HG03439 (cell line): ENCODE measurements around the gene WIPI1.

Experiments
- ATAC-seq: cut with Tn5 transposase; IDR thresholded peaks from one replicate; pipeline ENCODE4 v1.9.1; 2021; ENCODE audit warnings: mild to moderate bottlenecking, moderate library complexity; ENCODE audit not compliant: unreplicated experiment

Gene WIPI1

GRCh38 chr17:68461122-68461539, 3.8 kb upstream of the WIPI1 start:
- no peak for ATAC-seq

GRCh38 chr17:68460715-68461114, 3.4 kb upstream of the WIPI1 start:
- ATAC-seq = no peak

- no peak for ATAC-seq
These were observed 2.9 kb upstream of the WIPI1 start for GRCh38 chr17:68460146-68460545.

- ATAC-seq = peak; percentile 32
These were observed 1.8 kb upstream of the WIPI1 start for GRCh38 chr17:68459037-68459639.

GRCh38 chr17:68458260-68459036, 1.2 kb upstream of the WIPI1 start:
- ATAC-seq = peak; percentile 18

- ATAC-seq = peak; percentile 66
These were observed 403 bp upstream of the WIPI1 start for GRCh38 chr17:68457539-68458259.

- ATAC-seq = no peak
These were observed 743 bp downstream of the WIPI1 start for GRCh38 chr17:68456339-68457167.

- ATAC-seq = no peak
These were observed 1.4 kb downstream of the WIPI1 start for GRCh38 chr17:68455901-68456338.

GRCh38 chr17:68453991-68454665, 3.2 kb downstream of the WIPI1 start:
- ATAC-seq = no peak

GRCh38 chr17:68452724-68453290, 4.5 kb downstream of the WIPI1 start:
- no peak for ATAC-seq

GRCh38 chr17:68451670-68452354, 5.5 kb downstream of the WIPI1 start:
- ATAC-seq = no peak

GRCh38 chr17:68450801-68451200, 6.5 kb downstream of the WIPI1 start:
- ATAC-seq = no peak

- ATAC-seq = no peak
These were observed 6.9 kb downstream of the WIPI1 start for GRCh38 chr17:68450391-68450790.

GRCh38 chr17:68449021-68449739, 8.1 kb downstream of the WIPI1 start:
- no peak for ATAC-seq

GRCh38 chr17:68446626-68447041, 10.7 kb downstream of the WIPI1 start:
- ATAC-seq = no peak

GRCh38 chr17:68445671-68446070, 11.6 kb downstream of the WIPI1 start:
- no peak for ATAC-seq

GRCh38 chr17:68443972-68444464, 13.3 kb downstream of the WIPI1 start:
- ATAC-seq = no peak

GRCh38 chr17:68441070-68441770, 16.1 kb downstream of the WIPI1 start:
- ATAC-seq = no peak
